SK-N-SH (cell line): ENCODE measurements around the gene STAT1. TPM values are rescaled to one million over a fixed set of nuclear protein-coding genes. Genes with fewer than 3 reads are reported as not detected.
A peak's percentile ranks its signal among the peaks of the same experiment; 100 is the strongest.

Experiments
- CTCF ChIA-PET: fragments of 300-600, 350-600 bp; formaldehyde crosslinking; extraction: SDS; loops from one replicate; lab custom pipeline; 2021; lab: Yijun Ruan, JAX
- POLR2A ChIA-PET: fragments of 350-600 bp; sonication (Branson Sonifier 250); formaldehyde crosslinking; extraction: SDS; loops from one replicate; lab custom pipeline; 2020; ENCODE audit warnings: antibody characterized with exemption, inconsistent platforms; lab: Yijun Ruan, JAX
- DNase-seq: peaks from one replicate; pipeline ENCODE4 v3.0.0; 2012
- H2AFZ ChIP-seq: fragments of 200-600 bp; sonication (generic); 2 replicates; pipeline ENCODE4 v1.8.1; 2016; ENCODE audit warnings: antibody characterized with exemption, mild to moderate bottlenecking, low read depth
- H3F3A ChIP-seq: fragments of 200-600 bp; sonication (generic); replicated peaks from 2 replicates; pipeline ENCODE3; 2016; ENCODE audit warnings: antibody characterized with exemption, mild to moderate bottlenecking; ENCODE audit not compliant: insufficient read depth
- H3K27ac ChIP-seq, 2 experiments: fragments of 200-500 bp in 1 of 2; fragments of 200-600 bp in 1 of 2; sonication (Bioruptor generic) in 1 of 2; sonication (generic), shearing (Covaris generic) in 1 of 2; 2 replicates each; pipeline versions ENCODE4 v1.5.1 to v1.6.1; 2014 to 2016; ENCODE audit warnings: low read depth in 2 of 2, inconsistent platforms in 1 of 2, low read length in 1 of 2, mild to moderate bottlenecking in 1 of 2, mixed read lengths in 1 of 2
- H3K27me3 ChIP-seq: fragments of 200-600 bp; sonication (generic), shearing (Covaris generic); 2 replicates; pipeline ENCODE4 v1.6.1; 2016; ENCODE audit warnings: mixed run types; ENCODE audit not compliant: insufficient read depth
- H3K36me3 ChIP-seq, 2 experiments: fragments of 200-500 bp in 1 of 2; fragments of 200-600 bp in 1 of 2; sonication (Bioruptor generic) in 1 of 2; sonication (generic) in 1 of 2; replicated peaks in 1 of 2; 2 replicates each; pipeline versions ENCODE3 to v1.5.1; 2014 to 2016; ENCODE audit warnings: low read length in 1 of 2, mild to moderate bottlenecking in 1 of 2; ENCODE audit not compliant: insufficient read depth in 2 of 2, control insufficient read depth in 1 of 2
- H3K4me1 ChIP-seq, 2 experiments: fragments of 200-500 bp in 1 of 2; fragments of 200-600 bp in 1 of 2; sonication (Bioruptor generic) in 1 of 2; sonication (generic), shearing (Covaris generic) in 1 of 2; 2 replicates each; pipeline versions ENCODE4 v1.5.1 to v1.6.1; 2014 to 2016; ENCODE audit warnings: low read depth in 1 of 2, low read length in 1 of 2, mixed run types in 1 of 2; ENCODE audit not compliant: insufficient read depth in 2 of 2, control insufficient read depth in 1 of 2
- H3K4me2 ChIP-seq: fragments of 200-600 bp; sonication (generic), shearing (Covaris generic); 2 replicates; pipeline ENCODE4 v1.6.1; 2017; ENCODE audit warnings: mixed run types
- H3K4me3 ChIP-seq, 2 experiments: fragments of 200-500 bp in 1 of 2; fragments of 200-600 bp in 1 of 2; sonication (Bioruptor generic) in 1 of 2; sonication (generic), shearing (Covaris generic) in 1 of 2; 2 replicates each; pipeline versions ENCODE4 v1.5.1 to v1.8.1; 2014 to 2016; ENCODE audit warnings: low read depth in 2 of 2, inconsistent platforms in 1 of 2, low read length in 1 of 2, mild to moderate bottlenecking in 1 of 2, mixed read lengths in 1 of 2, moderate library complexity in 1 of 2
- H3K79me2 ChIP-seq: fragments of 200-600 bp; sonication (generic); 2 replicates; pipeline ENCODE4 v1.8.1; 2017; ENCODE audit warnings: mild to moderate bottlenecking; ENCODE audit not compliant: insufficient read depth
- H3K9ac ChIP-seq: fragments of 200-600 bp; sonication (generic); 2 replicates; pipeline ENCODE4 v1.6.1; 2017; ENCODE audit warnings: mixed run types
- H3K9me2 ChIP-seq: fragments of 200-600 bp; sonication (generic); 2 replicates; pipeline ENCODE4 v1.6.1; 2017; ENCODE audit warnings: mixed run types
- H3K9me3 ChIP-seq: fragments of 200-600 bp; sonication (generic); 2 replicates; pipeline ENCODE4 v1.6.1; 2017; ENCODE audit warnings: mixed run types, mild to moderate bottlenecking, moderate library complexity
- H4K20me1 ChIP-seq: fragments of 200-600 bp; sonication (generic); 2 replicates; pipeline ENCODE4 v1.6.1; 2017; ENCODE audit warnings: mild to moderate bottlenecking, mixed run types; ENCODE audit not compliant: insufficient read depth
- EP300 ChIP-seq, 2 experiments: IDR thresholded peaks; 2 replicates each; pipeline versions ENCODE4 v1.4.0 to v1.6.1; 2012; ENCODE audit warnings: borderline replicate concordance in 1 of 2, low read depth in 1 of 2, low read length in 1 of 2
- FOSL2 ChIP-seq: IDR thresholded peaks from 2 replicates; pipeline ENCODE4 v1.4.0; 2012; ENCODE audit warnings: low read depth, mild to moderate bottlenecking, moderate library complexity, borderline replicate concordance
- GABPA ChIP-seq: IDR thresholded peaks from 2 replicates; pipeline ENCODE4 v1.4.0; 2012; ENCODE audit warnings: low read depth, mild to moderate bottlenecking
- GATA2 ChIP-seq: sonication (generic); formaldehyde crosslinking; IDR thresholded peaks from 2 replicates; pipeline ENCODE4 v1.5.0; 2020; ENCODE audit warnings: mild to moderate bottlenecking, missing genetic modification reagents
- NFIC ChIP-seq: IDR thresholded peaks from 2 replicates; pipeline ENCODE4 v1.4.0; 2012; ENCODE audit warnings: borderline replicate concordance
- RAD21 ChIP-seq: IDR thresholded peaks from 2 replicates; pipeline ENCODE4 v1.6.1; 2012; ENCODE audit warnings: mild to moderate bottlenecking, low read length
- RCOR1 ChIP-seq: fragments of 150-350 bp; IDR thresholded peaks from 2 replicates; pipeline ENCODE4 v1.6.1; 2017; ENCODE audit warnings: antibody characterized with exemption, low read length
- RFX5 ChIP-seq: IDR thresholded peaks from 2 replicates; pipeline ENCODE4 v1.6.1; 2012; ENCODE audit warnings: mild to moderate bottlenecking, improper control_type of control experiment, low read length
- RXRA ChIP-seq: IDR thresholded peaks from 2 replicates; pipeline ENCODE4 v1.4.0; 2012; ENCODE audit warnings: low read depth, mild to moderate bottlenecking, borderline replicate concordance
- SIN3A ChIP-seq: IDR thresholded peaks from 2 replicates; pipeline ENCODE4 v1.6.1; 2012; ENCODE audit warnings: low read depth, mild to moderate bottlenecking, low read length, moderate library complexity, borderline replicate concordance
- SMC3 ChIP-seq: IDR thresholded peaks from 2 replicates; pipeline ENCODE4 v1.6.1; 2012; ENCODE audit warnings: low read depth, low read length, improper control_type of control experiment
- USF2 ChIP-seq: fragments of 150-350 bp; IDR thresholded peaks from 2 replicates; pipeline ENCODE4 v1.6.1; 2017; ENCODE audit warnings: antibody characterized with exemption, low read length, low read depth, borderline replicate concordance
- WGBS: methylation state at CpG from one replicate; pipeline ENCODE4 v1.1.6; 2017; ENCODE audit warnings: low lambda C conversion rate; 5-methylcytosine and 5-hydroxymethylcytosine counted together
- polyA plus RNA-seq, 3 experiments: library from polyadenylated mRNA; depleted of rRNA; stranded (reverse); fragments of >200 nt; gene quantifications; 2 replicates each; pipeline ENCODE4 v1.2.3, GENCODE V29; 2012
- TF ChIP-seq, protein P1 (sequence below): IDR thresholded peaks from 2 replicates; pipeline ENCODE4 v1.6.1; 2012; ENCODE audit warnings: mild to moderate bottlenecking, low read depth, low read length, moderate library complexity

Gene STAT1
- polyA plus RNA-seq, 1 of the 3 experiments (the other 2 are of a cell fraction): 22.1 TPM

DNA sequence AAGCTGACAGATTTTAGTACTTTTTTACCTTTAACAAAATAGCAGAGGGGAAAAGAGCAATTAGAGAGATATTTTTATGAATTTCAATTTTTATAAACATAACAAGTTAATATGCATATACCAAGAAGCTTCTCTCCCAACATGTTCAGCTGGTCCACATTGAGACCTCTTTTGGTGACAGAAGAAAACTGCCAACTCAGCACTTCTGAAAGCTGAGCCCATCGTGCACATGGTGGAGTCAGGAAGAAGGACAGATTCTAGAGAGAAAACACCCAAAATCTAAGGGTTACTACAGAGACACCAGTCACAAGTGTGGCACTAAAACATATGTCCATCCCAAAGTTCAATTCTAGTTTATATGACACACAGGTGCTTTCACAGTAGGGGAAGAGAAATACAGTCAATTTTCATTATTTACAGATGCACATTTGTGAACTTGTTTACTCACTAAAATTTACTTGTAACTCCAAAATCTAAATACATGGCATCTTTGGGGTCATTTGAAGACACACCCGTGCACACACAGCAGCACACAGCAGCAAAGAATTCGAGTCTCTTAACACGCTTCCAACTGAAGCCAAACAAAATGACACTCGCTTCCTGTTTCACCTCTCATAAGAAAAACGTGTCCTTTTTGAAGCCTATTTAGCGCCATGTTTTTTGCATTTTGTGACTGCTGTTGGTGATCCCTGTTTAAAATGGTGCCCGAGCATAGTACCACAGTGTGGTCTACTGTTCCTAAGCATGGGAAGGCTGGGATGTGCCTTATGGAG lies 31.5 kb downstream of the STAT1 start (continued):
- TF ChIP-seq EP300 (IDR thresholded peaks at IDR 0.05; ENCODE audit: borderline replicate concordance in 1 of 2, low read depth in 1 of 2, low read length in 1 of 2) (no peak), RFX5 (no peak), GABPA (no peak)
- TF ChIP-seq, all 33 proteins: peak for 0

DNA sequence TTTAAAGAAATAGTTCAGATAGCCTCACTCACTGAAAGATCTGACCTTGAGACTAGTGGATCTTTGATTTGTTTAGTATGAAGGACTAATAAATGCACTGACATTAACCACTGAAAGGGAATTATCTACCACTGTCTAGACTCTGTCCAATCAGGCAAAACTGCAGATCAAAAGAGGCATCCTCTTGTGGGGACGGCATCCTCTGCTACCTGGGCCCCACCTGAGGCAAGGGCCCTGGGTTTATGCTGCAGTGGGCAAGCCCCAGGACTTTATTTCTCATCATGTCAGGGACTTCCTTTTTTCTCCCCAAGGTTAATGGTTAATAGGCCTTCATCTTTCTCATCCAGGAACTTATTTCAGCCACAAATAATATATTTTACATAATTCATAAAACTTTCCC lies 32.2 kb downstream of the STAT1 start:
- H3K79me2 ChIP-seq: no peaks in the 10 kb centered on the region
- H4K20me1 ChIP-seq: no peaks in the 10 kb centered on the region
- peaks cover 68 to 99% of the 10 kb centered on the region in 2 experiments for H3K36me3 ChIP-seq
- no peaks in the 10 kb centered on the region for H3K9me2 ChIP-seq
- no peak overlapping the region for H3K4me3 ChIP-seq
- no peak overlapping the region for H3K9ac ChIP-seq
- no peaks in the 10 kb centered on the region for H3K9me3 ChIP-seq
- POLR2A ChIA-PET: no interaction called here
- peaks cover 17 to 23% of the 10 kb centered on the region in 2 experiments for H3K4me1 ChIP-seq
- CTCF ChIA-PET: no interaction called here
- DNase-seq: no peak
- TF ChIP-seq SMC3: no peak
- TF ChIP-seq FOSL2: no peak
- TF ChIP-seq SIN3A: no peak
- TF ChIP-seq NFIC: no peak
- no peak for TF ChIP-seq USF2
- no peak overlapping the region for H3K27ac ChIP-seq
- H3K27me3 ChIP-seq: no peaks in the 10 kb centered on the region
- H3K4me2 ChIP-seq: no peak overlapping the region
- H2AFZ ChIP-seq: no peak overlapping the region
- H3F3A ChIP-seq: peaks cover 22% of the 10 kb centered on the region
- WGBS: 100% methylated on average over 1 of the region's 1 CpG

DNA sequence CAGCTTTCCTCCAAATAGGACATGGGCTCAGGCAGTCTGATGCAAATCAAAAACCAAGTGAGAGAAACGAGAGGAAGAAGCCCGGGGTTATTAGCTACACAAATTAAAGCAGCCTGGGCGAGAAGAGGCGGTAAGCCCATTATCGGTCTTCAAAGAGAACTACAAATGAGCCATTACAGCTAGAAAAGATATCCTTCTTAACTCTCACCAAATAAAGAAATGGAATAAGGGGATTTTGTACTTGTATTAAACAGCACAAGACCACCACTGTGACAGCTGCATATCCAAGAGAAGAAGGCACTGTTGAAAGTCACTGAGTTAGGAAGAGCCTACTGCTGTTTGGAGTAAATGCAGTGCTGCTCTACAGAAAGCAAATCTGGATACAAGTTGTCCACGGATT lies 32.6 kb downstream of the STAT1 start:
- Histone ChIP-seq H3K36me3 (peaks cover 68 to 99% of the 10 kb centered on the region in 2 experiments), H3K4me1 (peaks cover 17 to 23% of the 10 kb centered on the region in 2 experiments)
- 97% methylated on average over 6 of the region's 6 CpGs for WGBS

More for the DNA sequence above, 32.6 kb downstream of the STAT1 start:
- Histone ChIP-seq H4K20me1 (no peaks in the 10 kb centered on the region), H3K4me3 (no peak overlapping the region), H3F3A (peaks cover 22% of the 10 kb centered on the region), H3K4me2 (no peak overlapping the region), H3K27me3 (no peaks in the 10 kb centered on the region), H3K79me2 (no peaks in the 10 kb centered on the region), H2AFZ (no peak overlapping the region), H3K9me3 (no peaks in the 10 kb centered on the region), H3K9me2 (no peaks in the 10 kb centered on the region), H3K9ac (no peak overlapping the region), H3K27ac (peak overlapping the region in 1 of 2 experiments; percentile 93; a peak in 1 of 4 replicates)
- POLR2A ChIA-PET: no interaction called here
- CTCF ChIA-PET: no interaction called here
- TF ChIP-seq, protein P1, sequence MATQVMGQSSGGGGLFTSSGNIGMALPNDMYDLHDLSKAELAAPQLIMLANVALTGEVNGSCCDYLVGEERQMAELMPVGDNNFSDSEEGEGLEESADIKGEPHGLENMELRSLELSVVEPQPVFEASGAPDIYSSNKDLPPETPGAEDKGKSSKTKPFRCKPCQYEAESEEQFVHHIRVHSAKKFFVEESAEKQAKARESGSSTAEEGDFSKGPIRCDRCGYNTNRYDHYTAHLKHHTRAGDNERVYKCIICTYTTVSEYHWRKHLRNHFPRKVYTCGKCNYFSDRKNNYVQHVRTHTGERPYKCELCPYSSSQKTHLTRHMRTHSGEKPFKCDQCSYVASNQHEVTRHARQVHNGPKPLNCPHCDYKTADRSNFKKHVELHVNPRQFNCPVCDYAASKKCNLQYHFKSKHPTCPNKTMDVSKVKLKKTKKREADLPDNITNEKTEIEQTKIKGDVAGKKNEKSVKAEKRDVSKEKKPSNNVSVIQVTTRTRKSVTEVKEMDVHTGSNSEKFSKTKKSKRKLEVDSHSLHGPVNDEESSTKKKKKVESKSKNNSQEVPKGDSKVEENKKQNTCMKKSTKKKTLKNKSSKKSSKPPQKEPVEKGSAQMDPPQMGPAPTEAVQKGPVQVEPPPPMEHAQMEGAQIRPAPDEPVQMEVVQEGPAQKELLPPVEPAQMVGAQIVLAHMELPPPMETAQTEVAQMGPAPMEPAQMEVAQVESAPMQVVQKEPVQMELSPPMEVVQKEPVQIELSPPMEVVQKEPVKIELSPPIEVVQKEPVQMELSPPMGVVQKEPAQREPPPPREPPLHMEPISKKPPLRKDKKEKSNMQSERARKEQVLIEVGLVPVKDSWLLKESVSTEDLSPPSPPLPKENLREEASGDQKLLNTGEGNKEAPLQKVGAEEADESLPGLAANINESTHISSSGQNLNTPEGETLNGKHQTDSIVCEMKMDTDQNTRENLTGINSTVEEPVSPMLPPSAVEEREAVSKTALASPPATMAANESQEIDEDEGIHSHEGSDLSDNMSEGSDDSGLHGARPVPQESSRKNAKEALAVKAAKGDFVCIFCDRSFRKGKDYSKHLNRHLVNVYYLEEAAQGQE: no peak
- no peak for TF ChIP-seq SMC3
- TF ChIP-seq RCOR1: no peak
- TF ChIP-seq RAD21: no peak
- no peak for TF ChIP-seq RXRA
- no peak for TF ChIP-seq SIN3A
- no peak for TF ChIP-seq GATA2 (CRISPR knock-in tag)
- DNase-seq: no peak
